Spleen (tissue), 11 donors: ENCODE results near the gene EXOC4. TPM values are rescaled to one million over a fixed set of nuclear protein-coding genes. Genes with fewer than 3 reads are reported as not detected.

Experiments
- DNase-seq: peaks from one replicate; pipeline ENCODE4 v3.0.0-alpha.2; 2020
- H3K27ac ChIP-seq, 8 donors: fragments of 200-600 bp; sonication (generic) in 7 of 8; 1 replicate in 4 of 8; 2 replicates in 4 of 8; pipeline versions ENCODE4 v1.5.0 to v1.8.0; 2016 to 2021; ENCODE audit warnings: inconsistent platforms in 4 of 8, mild to moderate bottlenecking in 4 of 8, moderate library complexity in 1 of 8
- H3K27me3 ChIP-seq, 7 donors: fragments of 200-600 bp; sonication (generic) in 6 of 7; replicated peaks in 1 of 7; 1 replicate in 4 of 7; 2 replicates in 3 of 7; pipeline versions ENCODE4 v1.5.0 to v1.8.0; 2016 to 2021; ENCODE audit warnings: inconsistent platforms in 3 of 7, mild to moderate bottlenecking in 1 of 7
- H3K36me3 ChIP-seq, 6 donors: fragments of 200-600 bp; sonication (generic) in 5 of 6; 1 replicate in 4 of 6; 2 replicates in 2 of 6; pipeline versions ENCODE4 v1.5.0 to v1.8.0; 2016 to 2021; ENCODE audit warnings: inconsistent platforms in 2 of 6
- H3K4me1 ChIP-seq, 6 donors: fragments of 200-600 bp; sonication (generic) in 5 of 6; 1 replicate in 3 of 6; 2 replicates in 3 of 6; pipeline versions ENCODE4 v1.5.0 to v1.8.0; 2016 to 2021; ENCODE audit warnings: inconsistent platforms in 3 of 6
- H3K4me3 ChIP-seq, 8 donors: fragments of 200-600 bp; sonication (generic) in 7 of 8; 1 replicate in 4 of 8; 2 replicates in 4 of 8; pipeline versions ENCODE4 v1.5.0 to v1.8.0; 2016 to 2021; ENCODE audit warnings: inconsistent platforms in 4 of 8, mild to moderate bottlenecking in 4 of 8, moderate library complexity in 2 of 8
- H3K9me3 ChIP-seq, 8 donors: fragments of 200-600 bp; sonication (generic) in 7 of 8; 1 replicate in 4 of 8; 2 replicates in 4 of 8; pipeline versions ENCODE4 v1.5.0 to v1.8.0; 2016 to 2021; ENCODE audit warnings: inconsistent platforms in 4 of 8
- POLR2A ChIP-seq, 3 donors: fragments of 450-650 bp; IDR thresholded peaks; one replicate each; pipeline ENCODE4 v1.5.1; 2017; ENCODE audit warnings: antibody characterized with exemption in 3 of 3, mild to moderate bottlenecking in 1 of 3
- POLR2AphosphoS5 ChIP-seq, 3 donors: sonication (generic); formaldehyde crosslinking; IDR thresholded peaks; one replicate each; pipeline ENCODE4 v1.5.1; 2017; ENCODE audit warnings: antibody characterized with exemption in 3 of 3
- WGBS, 5 donors: extraction: QIAGEN DNeasy Blood & Tissue Kit in 3 of 5; methylation state at CpG; one replicate each; pipeline versions ENCODE4 v1.1.5 to v1.1.7; 2013 to 2018; 5-methylcytosine and 5-hydroxymethylcytosine counted together
- intact Hi-C: fragments of 100-400 bp; cut with DNase I; formaldehyde crosslinking; loops from one replicate; pipeline ENCODE4 v1.15.0; 2023; ENCODE audit warnings: low total_unique reads
- polyA plus RNA-seq, 3 donors: library from polyadenylated mRNA; stranded (reverse); fragments of 200-250 nt; gene quantifications; one replicate each; pipeline ENCODE4 v1.2.1, GENCODE V29; 2013
- total RNA-seq, 7 donors: library from RNA; depleted of rRNA in 3 of 7; stranded (reverse); fragments of >200 nt in 3 of 7; fragmentation: NEBNext Ultra II Directional in 4 of 7; extraction: Animal tissue kit (Norgen Biotek cat#: 25700) in 4 of 7; gene quantifications; one replicate each; pipeline versions ENCODE4 v1.1.0 to v1.2.1, GENCODE V29; 2016 to 2021
- TF ChIP-seq, protein P1 (sequence below), 11 experiments: fragments of 200-600 bp in 7 of 11; fragments of 450-650 bp in 4 of 11; sonication (generic) in 4 of 11; IDR thresholded peaks in 8 of 11; conservative IDR thresholded peaks in 3 of 11; 1 replicate in 7 of 11; 2 replicates in 4 of 11; pipeline versions ENCODE4 v1.4.0 to v1.8.0; 2016 to 2021; ENCODE audit warnings: antibody characterized with exemption in 11 of 11, inconsistent platforms in 4 of 11, mild to moderate bottlenecking in 1 of 11
- donor health status: healthy with polysubstance abuse.
- donor health status: DM: no; HTN: no; CAD: no; lungs with moderate emphysema.
- donor health status: DM: no; HTN: no; CAD: no.
- donor health status: Bipolar disorder and iron deficiency.
- donor health status: healthy.
- donor health status: DM: no; HTN: no; CAD: no.
- donor health status: DM: yes; HTN: yes; CAD: no.

EXOC4 gene
- total and polyA plus RNA-seq, 10 donors, result 14.1 to 138 (median 102) TPM

DNA sequence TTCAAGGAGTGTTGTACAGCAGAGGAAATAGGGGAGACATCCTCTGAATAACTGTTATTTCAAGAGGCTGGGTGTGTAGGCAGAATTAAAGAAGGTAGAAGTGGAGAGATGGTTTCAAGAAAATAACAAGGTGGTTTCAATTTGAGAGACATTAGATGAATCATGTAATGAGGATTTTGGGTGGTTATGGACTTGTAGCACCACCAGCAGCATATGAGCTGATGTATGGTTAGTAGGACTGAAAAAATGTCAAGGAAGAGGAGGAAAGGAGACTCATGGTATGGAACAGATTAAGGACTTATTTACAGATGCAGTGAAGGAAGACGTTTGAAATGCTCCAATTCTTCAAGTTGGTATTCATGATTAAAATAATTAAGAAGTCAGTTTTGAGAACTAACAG lies 166.2 kb downstream of the EXOC4 start:
- no peaks in the 10 kb centered on the region for H3K4me1 ChIP-seq
- TF ChIP-seq, protein P1, sequence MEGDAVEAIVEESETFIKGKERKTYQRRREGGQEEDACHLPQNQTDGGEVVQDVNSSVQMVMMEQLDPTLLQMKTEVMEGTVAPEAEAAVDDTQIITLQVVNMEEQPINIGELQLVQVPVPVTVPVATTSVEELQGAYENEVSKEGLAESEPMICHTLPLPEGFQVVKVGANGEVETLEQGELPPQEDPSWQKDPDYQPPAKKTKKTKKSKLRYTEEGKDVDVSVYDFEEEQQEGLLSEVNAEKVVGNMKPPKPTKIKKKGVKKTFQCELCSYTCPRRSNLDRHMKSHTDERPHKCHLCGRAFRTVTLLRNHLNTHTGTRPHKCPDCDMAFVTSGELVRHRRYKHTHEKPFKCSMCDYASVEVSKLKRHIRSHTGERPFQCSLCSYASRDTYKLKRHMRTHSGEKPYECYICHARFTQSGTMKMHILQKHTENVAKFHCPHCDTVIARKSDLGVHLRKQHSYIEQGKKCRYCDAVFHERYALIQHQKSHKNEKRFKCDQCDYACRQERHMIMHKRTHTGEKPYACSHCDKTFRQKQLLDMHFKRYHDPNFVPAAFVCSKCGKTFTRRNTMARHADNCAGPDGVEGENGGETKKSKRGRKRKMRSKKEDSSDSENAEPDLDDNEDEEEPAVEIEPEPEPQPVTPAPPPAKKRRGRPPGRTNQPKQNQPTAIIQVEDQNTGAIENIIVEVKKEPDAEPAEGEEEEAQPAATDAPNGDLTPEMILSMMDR (IDR thresholded peaks at IDR 0.05 in 8 of 11, conservative IDR thresholded peaks at IDR 0.05 in 3 of 11), result no peak
- TF ChIP-seq POLR2AphosphoS5 (IDR thresholded peaks at IDR 0.05) (no peak), POLR2A (IDR thresholded peaks at IDR 0.05) (no peak)
- H3K36me3 ChIP-seq, result peaks cover 0 to 8% (median 2%) of the 10 kb centered on the region in 6 donors
- no peak for DNase-seq
- 76 to 79% (median 78%) methylated on average over 1 of the region's 1 CpG for WGBS, 5 donors
- H3K27ac ChIP-seq, result no peak overlapping the region
- intact Hi-C loops, result no loop called here
- no peaks in the 10 kb centered on the region for H3K27me3 ChIP-seq
- H3K9me3 ChIP-seq, result peaks cover 0 to 6% (median 2%) of the 10 kb centered on the region in 8 donors
- H3K4me3 ChIP-seq, result no peak overlapping the region

- no peak overlapping the region for H3K4me3 ChIP-seq
- H3K9me3 ChIP-seq, result peaks cover 0 to 6% (median 2%) of the 10 kb centered on the region in 8 donors
- TF ChIP-seq, protein P1 (IDR thresholded peaks at IDR 0.05 in 8 of 11, conservative IDR thresholded peaks at IDR 0.05 in 3 of 11), result no peak
- TF ChIP-seq POLR2AphosphoS5 (IDR thresholded peaks at IDR 0.05) (no peak), POLR2A (IDR thresholded peaks at IDR 0.05) (no peak)
- DNase-seq, result no peak
- H3K4me1 ChIP-seq, result no peaks in the 10 kb centered on the region
- 85 to 98% (median 96%) methylated on average over 23 of the region's 23 CpGs for WGBS, 5 donors
- H3K36me3 ChIP-seq, result peaks cover 0 to 24% (median 2%) of the 10 kb centered on the region in 6 donors
- H3K27ac ChIP-seq, result no peak overlapping the region
- no peaks in the 10 kb centered on the region for H3K27me3 ChIP-seq
- intact Hi-C loops, result no loop called here
These were observed 170.7 kb downstream of the EXOC4 start for GRCh38 chr7:133423618-133424017.

DNA sequence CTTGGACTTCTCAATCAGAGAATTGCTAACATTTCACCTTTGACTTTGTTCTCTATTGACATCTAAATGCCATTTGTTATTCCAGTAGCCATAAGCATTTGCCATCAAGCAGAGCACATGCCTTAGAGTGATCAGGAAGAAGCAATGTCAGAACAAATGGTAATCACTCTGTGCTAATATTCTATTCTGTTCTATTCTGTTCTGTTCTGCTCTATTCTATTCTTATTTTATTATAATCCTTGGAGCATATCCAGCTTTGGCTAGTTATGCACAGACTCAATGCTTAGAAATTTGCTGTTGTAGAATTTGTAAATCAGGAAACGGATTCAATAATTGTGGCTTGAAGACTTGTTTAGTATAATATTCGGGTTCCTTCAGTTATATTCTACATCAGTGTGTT lies 175.4 kb downstream of the EXOC4 start:
- TF ChIP-seq, protein P1 (IDR thresholded peaks at IDR 0.05 in 8 of 11, conservative IDR thresholded peaks at IDR 0.05 in 3 of 11), result no peak
- TF ChIP-seq POLR2A (IDR thresholded peaks at IDR 0.05), result no peak
- TF ChIP-seq POLR2AphosphoS5 (IDR thresholded peaks at IDR 0.05), result no peak
- H3K36me3 ChIP-seq, result peaks cover 0 to 24% (median 2%) of the 10 kb centered on the region in 6 donors
- no peaks in the 10 kb centered on the region for H3K4me1 ChIP-seq
- DNase-seq, result no peak
- H3K9me3 ChIP-seq, result peaks cover 0 to 5% (median 2%) of the 10 kb centered on the region in 8 donors
- WGBS, 5 donors, result 91 to 96% (median 95%) methylated on average over 2 of the region's 2 CpGs
- H3K4me3 ChIP-seq, result no peak overlapping the region
- no peak overlapping the region for H3K27ac ChIP-seq
- H3K27me3 ChIP-seq, result no peaks in the 10 kb centered on the region
- intact Hi-C loops, result no loop called here

GRCh38 chr7:133428876-133429275 lies 176.0 kb downstream of the EXOC4 start:
- Histone ChIP-seq H3K9me3 (peaks cover 0 to under 1% (median 0%) of the 10 kb centered on the region in 8 donors), H3K4me1 (peaks cover 0 to 5% (median under 1%) of the 10 kb centered on the region in 6 donors), H3K27ac (no peak overlapping the region), H3K27me3 (no peaks in the 10 kb centered on the region), H3K36me3 (peaks cover 0 to 18% (median 0%) of the 10 kb centered on the region in 6 donors), H3K4me3 (no peak overlapping the region)
- 84 to 97% (median 92%) methylated on average over 3 of the region's 3 CpGs for WGBS, 5 donors
- intact Hi-C loops, result no loop called here
- no peak for DNase-seq
- TF ChIP-seq, protein P1 (IDR thresholded peaks at IDR 0.05 in 8 of 11, conservative IDR thresholded peaks at IDR 0.05 in 3 of 11), result no peak
- TF ChIP-seq POLR2AphosphoS5 (IDR thresholded peaks at IDR 0.05), result no peak
- TF ChIP-seq POLR2A (IDR thresholded peaks at IDR 0.05), result no peak
